GM19452 (cell line): ENCODE measurements around the gene CLECL1.

ENCODE experiments used
- ATAC-seq: cut with Tn5 transposase; IDR thresholded peaks from one replicate; pipeline ENCODE4 v1.9.1; 2021; ENCODE audit not compliant: unreplicated experiment

The CLECL1 gene

DNA sequence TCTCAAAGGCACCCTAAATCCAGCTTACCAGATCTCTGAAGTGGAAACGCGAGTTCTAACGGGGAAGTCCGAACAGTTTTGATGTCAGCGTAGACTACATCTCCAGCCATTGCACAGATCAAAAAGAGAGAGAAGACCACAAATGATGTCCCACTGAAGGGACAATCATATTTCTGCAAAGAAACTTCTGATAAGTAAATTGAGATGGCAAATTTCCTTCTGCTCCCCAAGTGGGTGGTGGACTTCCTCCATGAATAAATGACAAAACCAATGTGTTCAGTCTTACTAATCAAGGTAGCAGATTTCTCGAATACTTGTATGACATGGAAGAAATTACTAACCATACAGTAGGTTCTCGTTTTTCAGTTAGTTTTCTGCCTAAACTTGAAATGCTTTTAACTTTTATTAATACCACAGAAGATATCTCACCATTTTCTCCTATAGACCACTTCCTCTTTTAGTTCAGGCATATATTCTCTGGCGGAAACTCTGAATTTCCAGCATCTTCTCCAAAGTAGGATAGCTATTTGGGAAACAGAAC, at the start of gene CLECL1:
CLECL1 (minus strand) TSS at position 177 of the 541 bp plus-strand sequence.
- ATAC-seq = peak; percentile 57

DNA sequence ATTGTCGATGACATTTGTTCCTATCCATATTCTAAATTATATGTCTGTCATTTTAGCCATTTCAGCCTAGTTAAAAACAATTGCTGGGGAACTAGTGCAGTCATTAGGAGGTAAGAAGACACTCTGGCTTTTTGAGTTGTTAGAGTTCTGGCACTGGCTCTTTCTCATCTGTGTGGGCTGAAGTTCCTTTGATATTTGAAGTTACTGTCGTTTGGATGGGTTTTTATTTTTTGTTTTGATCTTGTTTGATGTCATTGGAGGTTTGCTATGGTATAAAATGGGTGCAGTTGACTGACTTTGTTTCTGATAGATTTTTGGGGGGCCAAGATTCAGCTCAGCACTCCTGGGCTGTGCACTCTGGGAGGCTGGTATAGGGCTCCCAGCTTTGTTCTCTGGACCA, 48.5 kb upstream of the CLECL1 start:
- no peak for ATAC-seq

DNA sequence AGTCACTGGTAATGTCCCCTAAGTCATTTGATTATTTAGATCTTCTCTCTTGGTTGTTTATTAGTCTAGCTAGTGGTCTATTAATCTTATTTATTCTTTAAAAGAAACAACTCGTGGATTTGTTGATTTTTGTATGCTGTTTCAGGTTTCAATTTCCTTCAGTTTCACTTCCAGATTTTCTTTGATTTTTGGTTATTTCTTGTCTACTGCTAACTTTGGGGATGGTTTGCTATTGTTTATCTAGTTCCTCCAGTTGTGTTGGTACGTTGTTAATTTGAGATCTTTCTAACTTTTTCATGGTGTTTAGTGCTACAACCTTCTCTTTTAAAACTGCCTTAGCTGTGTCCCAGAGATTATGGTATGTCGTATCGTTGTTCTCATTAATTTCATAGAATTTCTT, 46.3 kb upstream of the CLECL1 start:
- ATAC-seq = no peak

DNA sequence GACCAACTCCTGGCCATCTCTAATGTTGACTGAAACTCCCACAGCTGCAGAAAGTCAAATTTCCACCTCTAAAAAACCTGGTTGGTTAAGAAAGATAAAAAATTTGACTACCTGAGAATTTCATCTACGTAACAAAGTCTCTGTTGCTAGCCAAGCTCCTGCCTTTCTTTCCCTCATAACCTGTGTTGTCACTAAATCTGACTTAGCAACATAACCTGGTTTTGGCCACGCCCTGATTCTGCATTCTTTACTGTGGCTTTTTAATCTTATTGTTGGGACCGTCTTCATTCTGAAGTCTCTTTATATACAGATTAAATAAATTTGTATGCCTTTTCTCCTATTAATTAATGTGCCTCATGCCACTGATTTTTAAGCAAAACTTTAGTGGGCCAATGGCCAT, 43.9 kb upstream of the CLECL1 start:
- ATAC-seq = no peak

DNA sequence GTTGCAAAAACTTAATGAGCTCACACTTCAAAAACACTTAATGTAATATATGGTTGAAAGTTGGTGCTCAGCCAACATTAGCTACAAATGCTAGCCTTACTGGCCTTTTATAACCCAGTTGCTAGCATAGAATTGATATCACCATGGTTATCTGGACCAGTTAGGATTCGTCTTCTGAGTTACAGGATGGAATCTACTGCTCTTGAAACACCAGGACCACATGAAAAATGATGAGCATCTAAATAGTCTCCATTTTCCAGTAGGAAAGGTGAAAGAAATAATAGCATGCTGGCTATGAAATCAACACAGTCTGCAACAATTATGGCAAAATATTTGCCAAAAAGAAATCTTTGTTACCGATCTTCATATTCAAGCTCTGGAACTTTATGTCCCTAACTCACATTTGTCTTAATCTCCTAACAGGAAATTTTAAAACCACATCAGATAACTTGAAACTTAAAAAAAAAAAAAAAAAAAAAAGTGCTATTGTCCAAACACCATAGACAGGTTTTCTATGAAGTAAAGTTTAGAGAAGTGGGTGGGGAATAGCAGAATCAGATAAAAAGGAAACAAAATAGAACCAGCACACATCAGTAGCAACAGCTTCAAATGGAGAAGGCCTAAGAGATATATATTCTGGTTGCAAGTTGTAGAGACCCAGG, 40.5 kb upstream of the CLECL1 start:
- ATAC-seq = no peak

DNA sequence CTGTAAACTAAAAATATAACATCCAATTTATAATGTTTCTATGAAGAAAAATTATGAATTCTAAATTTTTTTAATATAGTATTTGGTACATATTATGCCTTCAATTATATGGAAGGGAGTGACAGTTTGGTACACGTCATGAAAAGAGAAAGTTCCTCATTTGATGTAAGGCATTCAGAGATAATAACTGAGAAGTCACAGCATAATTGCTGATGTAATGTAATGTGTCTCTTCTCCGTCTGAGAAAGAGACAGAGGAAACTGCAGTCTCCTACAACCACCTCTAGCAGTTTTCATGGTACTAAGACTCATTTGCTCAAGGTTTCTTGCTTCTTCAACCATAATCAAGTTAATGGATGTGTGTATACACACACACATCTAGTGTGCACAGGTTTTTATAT, 30.1 kb upstream of the CLECL1 start:
- ATAC-seq = no peak

DNA sequence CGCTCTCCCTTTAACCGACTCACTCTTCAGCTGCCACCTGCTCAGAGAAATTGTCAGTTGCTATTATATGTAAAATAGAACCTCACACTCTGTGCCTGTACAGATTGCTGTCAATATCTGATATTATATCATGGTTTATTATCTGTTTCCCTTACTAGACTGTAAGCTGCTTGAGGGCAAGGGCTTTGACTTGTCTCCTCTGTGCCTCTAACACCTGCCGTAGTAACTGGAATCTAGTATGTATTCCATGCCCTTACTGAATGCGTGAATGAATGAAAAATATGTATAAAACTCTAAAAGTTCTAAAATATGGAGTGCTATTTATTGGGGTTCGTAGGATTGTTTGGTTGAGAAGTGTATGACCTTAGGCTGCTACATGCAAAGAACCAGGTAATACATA, 29.5 kb upstream of the CLECL1 start:
- no peak for ATAC-seq

DNA sequence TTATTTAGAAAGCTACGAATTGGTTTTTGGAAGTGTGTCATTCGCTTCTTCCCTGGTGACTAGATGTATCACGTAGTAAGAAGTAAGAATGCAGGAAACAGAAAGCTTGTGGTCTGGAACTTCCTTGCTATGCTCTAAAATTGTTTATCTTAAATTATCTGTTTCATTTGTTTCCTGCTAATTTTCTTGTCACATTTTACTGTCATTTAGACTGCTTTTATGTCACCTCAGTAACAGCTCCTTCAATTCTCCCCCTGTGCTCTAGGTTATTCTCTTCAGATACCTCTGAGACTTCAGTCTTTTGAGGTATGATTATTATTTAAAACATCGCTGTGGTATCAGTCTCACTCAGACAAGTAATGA, 28.5 kb upstream of the CLECL1 start:
- no peak for ATAC-seq

DNA sequence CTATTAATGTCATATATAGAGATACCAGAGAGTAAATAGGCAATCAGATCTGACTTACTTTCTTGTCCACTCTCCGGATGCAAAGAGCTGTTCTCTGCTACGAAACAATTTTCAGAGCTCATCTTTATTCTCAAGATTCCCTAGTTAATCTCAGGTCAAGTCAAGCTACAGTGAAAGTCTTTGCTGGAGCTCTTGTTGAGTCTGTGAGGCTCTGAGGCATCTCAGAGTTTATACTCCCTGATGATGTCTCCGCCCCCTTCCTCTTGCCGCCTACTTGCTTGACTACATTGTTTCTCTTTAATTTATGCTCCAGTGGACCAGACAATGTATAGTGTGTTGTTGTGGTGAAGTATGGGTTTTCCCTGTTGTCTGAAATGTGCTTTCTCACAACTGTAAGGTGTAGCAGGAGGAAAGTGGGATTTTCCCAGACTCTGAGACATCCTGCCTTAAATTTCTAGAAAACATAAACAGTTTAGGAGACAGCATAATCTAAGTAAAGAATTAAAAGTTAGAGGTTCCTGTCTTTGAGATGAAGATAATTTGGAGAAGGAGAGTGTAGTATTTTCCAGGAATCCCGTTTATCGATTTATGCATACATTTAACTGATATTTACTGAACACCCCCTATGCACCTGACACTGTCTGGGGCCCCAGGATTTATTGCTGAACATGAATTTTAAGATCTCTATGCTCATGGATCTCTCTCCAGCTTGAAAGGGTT, 28.0 kb upstream of the CLECL1 start, which contains the start of gene CD69:
CD69 (minus strand) TSS at position 203 of the 720 bp plus-strand sequence; CDS start at position 122, 81 bp downstream.
- peak; percentile 34 for ATAC-seq

DNA sequence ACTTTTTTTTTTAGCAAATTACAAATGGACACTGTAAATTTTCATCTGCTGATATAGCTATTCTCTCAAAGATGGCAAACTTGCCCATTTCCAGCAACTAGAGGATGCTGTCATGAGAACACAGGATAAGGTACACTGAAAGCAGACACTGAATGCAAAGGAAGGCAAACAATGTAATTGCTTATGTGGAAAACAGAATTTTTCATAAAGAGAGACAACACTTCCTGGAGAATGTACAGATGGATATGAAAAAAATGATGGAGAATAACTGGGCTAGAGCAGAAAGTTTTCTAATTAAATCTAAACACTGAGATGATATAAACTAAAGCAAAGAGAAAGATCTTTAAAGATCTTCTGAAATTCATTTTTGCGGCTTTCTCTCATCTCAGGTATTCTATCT, 27.2 kb upstream of the CLECL1 start:
- no peak for ATAC-seq

DNA sequence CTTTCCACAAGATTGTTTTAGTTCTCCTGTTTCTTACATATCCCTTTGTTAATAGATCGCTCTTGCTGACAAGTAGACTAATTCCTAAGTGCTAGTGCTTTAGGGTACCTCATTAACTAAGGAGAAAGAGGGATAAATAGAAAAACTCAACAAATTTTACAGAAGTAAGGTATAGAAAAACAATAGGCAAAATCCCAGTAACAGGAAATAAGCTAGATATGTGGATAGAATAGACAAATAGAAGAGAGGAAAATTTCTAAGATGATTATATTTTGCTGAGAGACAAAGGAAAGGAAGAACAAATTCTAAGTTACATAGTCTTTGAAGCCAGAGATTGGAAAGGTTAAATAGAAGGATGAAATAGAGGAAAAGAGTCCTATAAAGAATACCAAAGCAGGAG, 26.8 kb upstream of the CLECL1 start:
- no peak for ATAC-seq

DNA sequence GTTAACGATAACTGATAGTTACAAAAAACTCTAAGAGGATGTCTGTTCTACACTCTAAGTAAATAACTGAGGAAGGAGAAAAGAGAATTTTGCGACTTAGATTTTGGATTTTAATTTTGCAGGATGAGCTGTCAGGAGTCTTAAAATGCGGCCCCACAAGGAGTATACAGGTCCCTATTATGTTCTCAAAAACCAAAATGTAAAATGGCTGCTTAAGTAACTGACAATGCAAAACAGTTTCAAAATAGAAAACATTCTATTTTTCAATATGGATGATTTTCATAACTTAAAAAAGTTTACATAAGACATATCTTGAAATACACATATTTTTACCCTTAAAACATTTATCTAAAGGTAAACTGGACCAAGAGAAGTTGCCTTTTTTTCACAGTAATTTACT, 25.2 kb upstream of the CLECL1 start:
- ATAC-seq = no peak

DNA sequence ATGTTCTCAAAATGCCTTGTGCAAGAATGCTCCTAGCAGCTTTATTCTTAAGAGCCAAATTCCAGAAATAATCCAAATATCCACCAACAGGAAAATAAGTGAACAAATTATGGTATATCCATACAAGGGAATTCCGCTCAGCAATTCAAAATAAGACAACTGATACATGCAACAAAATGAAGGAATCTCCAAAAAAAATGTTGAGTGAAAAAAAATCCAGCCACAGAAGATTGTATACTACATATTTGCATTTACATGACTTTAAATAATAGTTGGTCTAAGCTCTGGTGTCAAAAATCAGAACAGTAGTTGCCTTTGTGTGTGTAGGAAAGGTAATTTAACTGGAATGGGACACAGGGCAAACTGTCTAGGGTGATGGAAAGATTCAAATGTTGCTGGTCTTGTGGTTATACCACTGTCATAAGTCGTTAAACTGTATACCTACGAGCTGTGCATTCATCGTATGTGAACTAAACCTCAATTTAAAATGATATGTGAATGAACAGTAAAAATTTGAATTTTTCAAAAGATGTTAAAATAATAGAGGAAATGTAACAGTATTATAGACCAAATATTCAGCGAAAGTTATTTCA, 24.6 kb upstream of the CLECL1 start:
- ATAC-seq = no peak

DNA sequence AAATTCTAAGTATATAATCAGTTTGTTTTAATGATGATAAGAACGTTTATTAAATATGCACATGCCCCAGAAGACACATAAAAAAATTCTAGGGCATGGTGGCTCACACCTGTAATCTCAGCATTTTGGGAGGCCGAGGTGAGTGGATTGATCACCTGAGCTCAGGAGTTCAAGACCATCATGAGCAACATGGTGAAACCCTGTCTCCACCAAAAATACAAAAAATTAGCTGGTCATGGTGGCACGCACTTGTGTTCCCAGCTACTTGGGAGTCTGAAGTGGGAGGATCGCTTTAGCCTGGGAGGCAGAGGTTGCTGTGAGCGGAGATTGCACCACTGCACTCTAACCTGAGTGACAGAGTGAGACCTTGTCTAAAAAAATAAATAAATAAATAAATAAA, 23.8 kb upstream of the CLECL1 start:
- no peak for ATAC-seq

DNA sequence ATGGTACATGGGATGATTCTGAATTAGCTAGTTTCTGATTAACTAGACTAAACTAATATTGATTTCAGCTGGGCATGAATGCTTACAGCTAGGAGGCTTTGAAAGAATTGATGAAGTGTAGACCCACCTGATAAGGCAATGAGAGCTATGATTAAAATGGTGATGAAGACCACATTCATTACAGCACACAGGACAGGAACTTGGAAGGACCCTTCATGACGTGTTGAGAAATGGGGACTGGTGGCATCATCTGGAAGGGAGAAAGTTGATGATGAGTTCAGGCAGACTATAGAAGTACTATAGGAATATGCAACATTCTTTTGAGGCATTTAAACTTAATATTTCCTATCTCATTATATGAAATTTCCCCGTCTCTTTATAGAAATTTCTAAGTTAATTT, 23.3 kb upstream of the CLECL1 start:
- ATAC-seq = no peak

DNA sequence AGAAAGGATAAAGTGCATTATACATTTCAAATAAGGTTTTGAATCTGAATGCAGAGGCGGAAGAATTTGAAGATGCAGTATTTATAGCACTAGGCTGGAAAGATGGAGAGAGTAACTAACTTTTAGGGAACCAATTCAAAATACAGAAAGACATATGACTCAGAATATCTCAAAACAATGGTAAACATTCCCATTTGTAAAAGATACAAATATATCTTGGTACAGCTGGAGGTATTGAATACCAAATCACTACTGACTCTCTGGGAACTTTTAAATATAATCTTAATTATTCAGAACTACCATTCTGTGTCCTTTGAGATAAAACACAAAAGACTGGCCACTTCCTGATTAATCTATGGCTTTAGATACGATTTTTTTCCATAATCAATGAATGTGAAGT, 22.7 kb upstream of the CLECL1 start:
- ATAC-seq = no peak

DNA sequence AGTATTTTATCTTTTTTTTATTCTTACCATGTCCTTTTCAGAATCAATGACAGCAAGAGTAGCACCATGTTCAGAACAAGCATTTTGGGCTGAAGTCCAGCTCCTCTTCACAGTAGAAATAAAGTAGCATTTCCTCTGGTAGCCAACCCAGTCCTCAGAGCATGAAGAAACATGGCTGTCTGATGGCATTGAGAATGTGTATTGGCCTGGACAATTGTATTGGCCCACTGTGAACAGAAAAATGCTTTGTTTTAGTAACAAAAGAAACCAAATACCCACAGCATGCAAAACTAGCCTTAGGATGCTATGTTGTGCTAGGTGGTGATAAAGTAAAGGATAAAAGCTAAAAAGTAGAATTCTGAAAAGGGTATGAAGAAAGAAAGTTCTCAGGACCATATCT, 22.1 kb upstream of the CLECL1 start:
- ATAC-seq = no peak

DNA sequence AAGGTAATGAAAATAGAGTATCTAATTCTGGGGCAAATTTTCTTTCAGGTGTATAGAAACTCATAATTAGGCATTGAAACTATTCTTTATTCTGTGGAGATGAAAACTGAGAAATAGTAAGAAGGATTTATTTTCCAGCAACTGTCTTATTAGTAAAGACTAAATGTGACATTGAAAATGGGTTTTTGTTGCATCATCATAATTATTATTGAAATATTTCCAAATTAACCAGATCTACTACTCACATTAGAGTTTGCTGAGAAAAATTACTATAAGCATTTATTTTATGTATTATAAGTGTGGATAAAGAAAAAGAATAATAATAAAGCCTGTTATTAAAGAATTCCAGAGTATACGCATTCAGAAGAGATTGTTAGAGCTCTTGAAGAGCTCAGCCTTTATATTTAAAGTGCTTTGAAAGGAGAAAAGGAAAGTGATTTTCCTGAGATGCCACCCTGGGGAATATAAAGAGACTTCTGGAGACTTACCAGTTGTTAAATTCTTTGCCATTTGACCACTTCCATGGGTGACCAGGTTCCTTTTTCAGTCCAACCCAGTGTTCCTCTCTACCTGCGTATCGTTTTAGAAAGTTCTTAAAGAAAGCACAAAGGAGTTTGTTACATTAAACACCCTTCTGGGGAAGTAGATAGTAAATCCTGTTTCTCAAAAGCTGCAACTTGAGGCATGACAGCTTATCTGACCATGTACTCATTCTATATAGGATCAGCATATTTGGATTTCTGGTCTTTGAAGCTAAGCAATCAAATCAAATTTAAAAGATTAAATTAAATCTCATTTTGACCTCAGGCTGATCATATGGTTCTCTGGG, 21.4 kb upstream of the CLECL1 start:
- ATAC-seq = no peak

DNA sequence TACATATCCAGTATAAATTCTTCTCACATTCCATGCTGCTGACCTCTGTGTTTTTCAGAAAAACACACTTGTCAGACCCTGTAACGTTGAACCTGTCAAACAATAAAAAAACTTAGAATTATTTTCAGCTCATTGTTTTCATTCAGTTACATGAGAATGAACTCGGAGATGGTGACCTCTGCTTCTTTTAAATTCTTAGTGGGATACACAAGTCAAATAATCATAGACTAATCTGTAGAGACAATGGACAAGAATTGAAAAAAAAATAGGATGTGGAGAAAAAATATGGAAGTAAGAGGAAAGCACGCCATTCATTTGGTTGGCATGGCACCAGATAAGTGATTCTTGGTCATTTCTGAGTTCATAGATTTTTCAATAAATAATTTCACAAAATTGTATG, 20.6 kb upstream of the CLECL1 start:
- no peak for ATAC-seq

DNA sequence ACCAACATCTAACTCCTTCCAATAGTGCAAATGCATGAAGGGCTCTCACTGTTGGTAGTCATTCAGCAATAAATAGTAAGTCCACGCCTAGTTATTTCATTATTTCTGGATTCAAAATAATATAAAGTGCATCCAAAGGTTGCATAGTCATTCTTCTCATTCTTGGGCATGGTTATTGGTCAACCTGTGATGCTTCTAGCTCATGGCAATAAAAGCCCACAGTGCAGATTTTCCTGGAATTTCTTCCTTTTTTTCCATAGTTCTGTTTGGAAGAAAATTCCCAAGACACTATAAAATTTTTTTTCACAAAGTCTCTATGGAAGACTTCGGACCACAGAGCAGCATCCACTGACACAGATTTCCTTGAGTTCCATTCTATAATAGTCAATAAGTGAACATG, 20.2 kb upstream of the CLECL1 start:
- ATAC-seq = no peak
